H9 (cell line): ENCODE measurements around the gene SERINC3. TPM values are rescaled to one million over a fixed set of nuclear protein-coding genes. Genes with fewer than 3 reads are reported as not detected.

Source experiments
- DNase-seq: peaks from one replicate; pipeline ENCODE4 v3.0.0-alpha.2; 2017
- H2AFZ ChIP-seq: one replicate; pipeline ENCODE4 v1.6.1; 2013; ENCODE audit warnings: mild to moderate bottlenecking, low read length, control low read depth, moderate library complexity
- H2AK5ac ChIP-seq: 2 replicates; pipeline ENCODE4 v1.6.1; 2013; ENCODE audit warnings: low read length, control low read depth, mixed read lengths; ENCODE audit not compliant: insufficient read length
- H2BK120ac ChIP-seq: one replicate; pipeline ENCODE4 v1.6.1; 2013; ENCODE audit warnings: low read depth, mild to moderate bottlenecking, low read length, control low read depth, inconsistent platforms; ENCODE audit not compliant: poor library complexity, severe bottlenecking
- H2BK12ac ChIP-seq: 2 replicates; pipeline ENCODE4 v1.6.1; 2013; ENCODE audit warnings: low read length, control low read depth, mixed read lengths, low read depth; ENCODE audit not compliant: insufficient read length
- H2BK15ac ChIP-seq: 2 replicates; pipeline ENCODE4 v1.6.1; 2013; ENCODE audit warnings: low read depth, low read length, control low read depth
- H2BK20ac ChIP-seq: one replicate; pipeline ENCODE4 v1.6.1; 2013; ENCODE audit warnings: low read depth, mild to moderate bottlenecking, low read length, control low read depth, inconsistent platforms; ENCODE audit not compliant: poor library complexity, severe bottlenecking
- H2BK5ac ChIP-seq: 2 replicates; pipeline ENCODE4 v1.6.1; 2013; ENCODE audit warnings: low read length, control low read depth, mixed read lengths; ENCODE audit not compliant: insufficient read length
- H3K14ac ChIP-seq: 2 replicates; pipeline ENCODE4 v1.6.1; 2013; ENCODE audit warnings: low read length, control low read depth; ENCODE audit not compliant: insufficient read depth
- H3K18ac ChIP-seq: 2 replicates; pipeline ENCODE4 v1.6.1; 2013; ENCODE audit warnings: low read depth, mild to moderate bottlenecking, mixed read lengths, low read length, control low read depth; ENCODE audit not compliant: insufficient read length
- H3K23ac ChIP-seq: 2 replicates; pipeline ENCODE4 v1.6.1; 2013; ENCODE audit warnings: low read length, control low read depth, mixed read lengths, low read depth; ENCODE audit not compliant: insufficient read length
- H3K23me2 ChIP-seq: 2 replicates; pipeline ENCODE4 v1.6.1; 2013; ENCODE audit warnings: low read depth, mild to moderate bottlenecking, mixed read lengths, low read length, control low read depth; ENCODE audit not compliant: insufficient read length, poor library complexity, severe bottlenecking
- H3K27ac ChIP-seq: 2 replicates; pipeline ENCODE4 v1.5.1; 2013; ENCODE audit warnings: low read length, control low read depth, mixed read lengths, low read depth; ENCODE audit not compliant: insufficient read length
- H3K27me3 ChIP-seq: 2 replicates; pipeline ENCODE4 v1.6.1; 2013; ENCODE audit warnings: low read length, control low read depth, inconsistent platforms; ENCODE audit not compliant: insufficient read depth
- H3K4ac ChIP-seq: 2 replicates; pipeline ENCODE4 v1.6.1; 2013; ENCODE audit warnings: low read depth, mild to moderate bottlenecking, control low read depth, inconsistent platforms, low read length, moderate library complexity
- H3K4me1 ChIP-seq: 2 replicates; pipeline ENCODE4 v1.6.1; 2013; ENCODE audit warnings: low read length, control low read depth, inconsistent platforms; ENCODE audit not compliant: insufficient read depth
- H3K4me2 ChIP-seq: 2 replicates; pipeline ENCODE4 v1.6.1; 2013; ENCODE audit warnings: low read length, control low read depth, mixed read lengths; ENCODE audit not compliant: insufficient read length, insufficient read depth
- H3K56ac ChIP-seq: 2 replicates; pipeline ENCODE4 v1.6.1; 2013; ENCODE audit warnings: low read depth, mild to moderate bottlenecking, mixed read lengths, low read length, control low read depth; ENCODE audit not compliant: insufficient read length
- H3K79me1 ChIP-seq: 2 replicates; pipeline ENCODE4 v1.6.1; 2013; ENCODE audit warnings: low read depth, mild to moderate bottlenecking, moderate library complexity, low read length, control low read depth, inconsistent platforms; ENCODE audit not compliant: insufficient read depth, poor library complexity, severe bottlenecking
- H3K79me2 ChIP-seq: 2 replicates; pipeline ENCODE4 v1.6.1; 2013; ENCODE audit warnings: low read length, control low read depth, inconsistent platforms; ENCODE audit not compliant: insufficient read depth
- H3K9ac ChIP-seq: 2 replicates; pipeline ENCODE4 v1.6.1; 2013; ENCODE audit warnings: low read length, control low read depth, mixed read lengths; ENCODE audit not compliant: insufficient read length; ENCODE audit errors: extremely low read depth
- H3K9me3 ChIP-seq: one replicate; pipeline ENCODE4 v1.6.1; 2013; ENCODE audit warnings: low read depth, low read length, inconsistent platforms; ENCODE audit not compliant: control insufficient read depth
- H3T11ph ChIP-seq: one replicate; pipeline ENCODE4 v1.6.1; 2013; ENCODE audit warnings: mild to moderate bottlenecking, low read length, control low read depth, inconsistent platforms
- H4K20me1 ChIP-seq: one replicate; pipeline ENCODE4 v1.6.1; 2013; ENCODE audit not compliant: control insufficient read depth, insufficient read length, insufficient read depth
- H4K5ac ChIP-seq: 2 replicates; pipeline ENCODE4 v1.6.1; 2013; ENCODE audit warnings: low read depth, mild to moderate bottlenecking, mixed read lengths, low read length, control low read depth; ENCODE audit not compliant: insufficient read length
- H4K8ac ChIP-seq: replicated peaks from 2 replicates; pipeline ENCODE4 v1.6.1; 2013; ENCODE audit warnings: low read length, control low read depth, mixed read lengths, low read depth; ENCODE audit not compliant: insufficient read length
- H4K91ac ChIP-seq: 2 replicates; pipeline ENCODE4 v1.6.1; 2013; ENCODE audit warnings: low read depth, mild to moderate bottlenecking, moderate library complexity, mixed read lengths, low read length, control low read depth; ENCODE audit not compliant: insufficient read length
- H3K27ac Mint-ChIP-seq, 3 experiments: 2 replicates in 2 of 3; 3 replicates in 1 of 3; pipeline ENCODE4 v1.8.0; 2020 to 2021; ENCODE audit warnings: mixed read lengths in 3 of 3, mild to moderate bottlenecking in 1 of 3, moderate library complexity in 1 of 3
- H3K27me3 Mint-ChIP-seq: 2 replicates; pipeline ENCODE4 v1.8.0; 2021; ENCODE audit warnings: low read depth, mild to moderate bottlenecking, moderate library complexity, mixed read lengths
- H3K36me3 Mint-ChIP-seq, 3 experiments: 2 replicates in 2 of 3; 3 replicates in 1 of 3; pipeline ENCODE4 v1.8.0; 2020 to 2021; ENCODE audit warnings: low read depth in 3 of 3, mixed read lengths in 3 of 3; ENCODE audit not compliant: insufficient read depth in 1 of 3
- H3K4me1 Mint-ChIP-seq, 2 experiments: 2 replicates each; pipeline ENCODE4 v1.8.0; 2020; ENCODE audit warnings: mixed read lengths in 2 of 2
- H3K4me3 Mint-ChIP-seq, 2 experiments: 2 replicates in 1 of 2; 3 replicates in 1 of 2; pipeline ENCODE4 v1.8.0; 2020 to 2021; ENCODE audit warnings: mild to moderate bottlenecking in 2 of 2, mixed read lengths in 2 of 2, moderate library complexity in 1 of 2
- H3K9me3 Mint-ChIP-seq, 2 experiments: 2 replicates in 1 of 2; 3 replicates in 1 of 2; pipeline ENCODE4 v1.8.0; 2020; ENCODE audit warnings: mild to moderate bottlenecking in 2 of 2, mixed read lengths in 2 of 2, moderate library complexity in 1 of 2
- CTCF ChIP-seq: fragments of 200-600 bp; sonication (generic); conservative IDR thresholded peaks from 3 replicates; pipeline ENCODE4 v1.8.0; 2021; ENCODE audit warnings: antibody characterized with exemption, mild to moderate bottlenecking
- WGBS: extraction: QIAGEN DNeasy Blood & Tissue Kit; methylation state at CpG from one replicate; pipeline ENCODE4 v1.1.7; 2013; ENCODE audit warnings: missing lambda C conversion rate, low lambda C conversion rate, mixed read lengths; ENCODE audit not compliant: insufficient read length; ENCODE audit errors: extremely low coverage; 5-methylcytosine and 5-hydroxymethylcytosine counted together
- total RNA-seq: library from RNA; stranded (reverse); gene quantifications from 2 replicates; pipeline ENCODE4 v1.2.1, GENCODE V29; 2021

The SERINC3 gene
- total RNA-seq, 1 experiment from 2014 or later = 41.5 TPM

- H3K27ac Mint-ChIP-seq = no peak overlapping the region
- no peak overlapping the region for H3K56ac ChIP-seq
- no peak overlapping the region for H4K5ac ChIP-seq
- no peak overlapping the region for H2AFZ ChIP-seq
- H3K4me3 Mint-ChIP-seq = no peak overlapping the region
- H3K9me3 Mint-ChIP-seq = no peaks in the 10 kb centered on the region
- H4K91ac ChIP-seq = no peak overlapping the region
- no peak for TF ChIP-seq CTCF
- H3K18ac ChIP-seq = peak overlapping the region; percentile 25
- H4K20me1 ChIP-seq = no peaks in the 10 kb centered on the region
- no peak overlapping the region for H2BK120ac ChIP-seq
- H3K4me1 Mint-ChIP-seq = peaks cover 0 to 4% of the 10 kb centered on the region in 2 experiments; a peak in 2 of 4 replicates
- no peaks in the 10 kb centered on the region for H3K79me2 ChIP-seq
- H4K8ac ChIP-seq = no peak overlapping the region
- no peaks in the 10 kb centered on the region for H3K27me3 ChIP-seq
- no peak overlapping the region for H2BK15ac ChIP-seq
- no peak overlapping the region for H2BK12ac ChIP-seq
- no peak overlapping the region for H3K4me2 ChIP-seq
- H3K14ac ChIP-seq = no peak overlapping the region
- H2BK5ac ChIP-seq = no peak overlapping the region
- DNase-seq = no peak
- peaks cover 2% of the 10 kb centered on the region for H3K27me3 Mint-ChIP-seq
- no peaks in the 10 kb centered on the region for H3K79me1 ChIP-seq
- no peak overlapping the region for H3K4ac ChIP-seq
- H3K36me3 Mint-ChIP-seq = no peaks in the 10 kb centered on the region
- no peak overlapping the region for H2AK5ac ChIP-seq
- H3K4me1 ChIP-seq = no peaks in the 10 kb centered on the region
- H3T11ph ChIP-seq = no peak overlapping the region
- no peak overlapping the region for H3K23ac ChIP-seq
- no peaks in the 10 kb centered on the region for H3K9me3 ChIP-seq
- H3K23me2 ChIP-seq = no peaks in the 10 kb centered on the region
- no CpG with 5 or more reads among the region's 7 CpGs for WGBS
- H2BK20ac ChIP-seq = no peak overlapping the region
- H3K9ac ChIP-seq = no peak overlapping the region
- no peak overlapping the region for H3K27ac ChIP-seq
Observed at GRCh38 chr20:44450903-44451450, 70.9 kb downstream of the SERINC3 start.
